ENCODE data around the gene KBTBD3. TPM values are rescaled to one million over a fixed set of nuclear protein-coding genes. Genes with fewer than 3 reads are reported as not detected.
"Not testable (repeated sequence)": the region's sequence is repeated elsewhere in the genome, so short reads cannot be mapped to it uniquely, and the experiment has no call there.

Gene KBTBD3
- total RNA-seq, 2 experiments from 2014 or later = 6.5 to 10.3 TPM

DNA sequence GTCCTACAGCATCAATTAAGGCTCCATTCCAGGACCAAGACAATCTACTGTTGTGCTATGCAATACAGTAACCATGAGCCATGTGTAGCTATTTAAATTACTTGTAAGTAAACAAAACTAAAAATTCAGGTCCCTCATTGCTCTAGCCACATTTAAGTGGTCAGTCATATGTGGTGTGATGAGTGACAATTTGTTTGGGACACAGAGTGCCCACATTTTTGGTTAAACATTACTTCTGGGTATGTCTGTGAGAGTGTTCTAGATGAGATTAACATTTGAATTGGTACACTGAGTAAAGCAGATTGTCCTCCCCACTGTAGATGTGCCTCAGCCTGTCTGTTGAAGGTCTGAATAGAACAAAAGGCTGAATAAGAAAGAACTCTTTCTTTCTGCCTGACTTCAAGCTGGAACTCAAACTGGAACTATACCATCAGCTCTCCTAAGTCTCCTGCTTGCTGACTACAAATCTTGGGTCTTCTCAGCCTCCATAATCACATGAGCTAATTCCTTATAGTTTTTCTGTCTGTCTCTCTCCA, 15.8 kb downstream of the KBTBD3 start:
- Histone ChIP-seq H3K4me3 (ENCODE audit: low read depth, low read length, poor library complexity, severe bottlenecking) (no peak overlapping the region), H3K4me2 (ENCODE audit: low read length) (no peak overlapping the region), H3K27ac (ENCODE audit: low read depth, low read length, poor library complexity, severe bottlenecking) (no peak overlapping the region), H2AFZ (ENCODE audit: low read length) (no peak overlapping the region), H3K9me2 (ENCODE audit: insufficient read depth, low read length) (no peaks in the 10 kb centered on the region), H3K4me1 (ENCODE audit: insufficient read depth, low read length, poor library complexity, severe bottlenecking) (no peaks in the 10 kb centered on the region), H3K79me2 (ENCODE audit: insufficient read depth, low read depth, low read length) (no peaks in the 10 kb centered on the region), H4K20me1 (ENCODE audit: insufficient read depth, low read length) (no peaks in the 10 kb centered on the region), H3K9me3 (ENCODE audit: low read length) (no peaks in the 10 kb centered on the region), H3K36me3 (ENCODE audit: insufficient read depth, low read length) (no peaks in the 10 kb centered on the region)
- intact Hi-C loops (cut with micrococcal nuclease; ENCODE audit: unreplicated experiment) = no loop called here
- ChIA-PET POLR2A (interaction anchor here (1.1 kb wide), 1 partner anchor 12 kb away, joined by 3 read pairs; no protein-coding TSS in a partner anchor), CTCF (ENCODE audit: unreplicated experiment) (no interaction called here)
- DNase-seq (ENCODE audit: low spot score) = no peak
- TF ChIP-seq EZH2phosphoT487 (IDR thresholded peaks at IDR 0.05; ENCODE audit: borderline replicate concordance, low read depth, low read length) = no peak
- TF ChIP-seq, protein P1, sequence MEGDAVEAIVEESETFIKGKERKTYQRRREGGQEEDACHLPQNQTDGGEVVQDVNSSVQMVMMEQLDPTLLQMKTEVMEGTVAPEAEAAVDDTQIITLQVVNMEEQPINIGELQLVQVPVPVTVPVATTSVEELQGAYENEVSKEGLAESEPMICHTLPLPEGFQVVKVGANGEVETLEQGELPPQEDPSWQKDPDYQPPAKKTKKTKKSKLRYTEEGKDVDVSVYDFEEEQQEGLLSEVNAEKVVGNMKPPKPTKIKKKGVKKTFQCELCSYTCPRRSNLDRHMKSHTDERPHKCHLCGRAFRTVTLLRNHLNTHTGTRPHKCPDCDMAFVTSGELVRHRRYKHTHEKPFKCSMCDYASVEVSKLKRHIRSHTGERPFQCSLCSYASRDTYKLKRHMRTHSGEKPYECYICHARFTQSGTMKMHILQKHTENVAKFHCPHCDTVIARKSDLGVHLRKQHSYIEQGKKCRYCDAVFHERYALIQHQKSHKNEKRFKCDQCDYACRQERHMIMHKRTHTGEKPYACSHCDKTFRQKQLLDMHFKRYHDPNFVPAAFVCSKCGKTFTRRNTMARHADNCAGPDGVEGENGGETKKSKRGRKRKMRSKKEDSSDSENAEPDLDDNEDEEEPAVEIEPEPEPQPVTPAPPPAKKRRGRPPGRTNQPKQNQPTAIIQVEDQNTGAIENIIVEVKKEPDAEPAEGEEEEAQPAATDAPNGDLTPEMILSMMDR (conservative IDR thresholded peaks at IDR 0.05; ENCODE audit: low read length) = no peak
- BruUV-seq (replicated peaks) = no TSS peak

DNA sequence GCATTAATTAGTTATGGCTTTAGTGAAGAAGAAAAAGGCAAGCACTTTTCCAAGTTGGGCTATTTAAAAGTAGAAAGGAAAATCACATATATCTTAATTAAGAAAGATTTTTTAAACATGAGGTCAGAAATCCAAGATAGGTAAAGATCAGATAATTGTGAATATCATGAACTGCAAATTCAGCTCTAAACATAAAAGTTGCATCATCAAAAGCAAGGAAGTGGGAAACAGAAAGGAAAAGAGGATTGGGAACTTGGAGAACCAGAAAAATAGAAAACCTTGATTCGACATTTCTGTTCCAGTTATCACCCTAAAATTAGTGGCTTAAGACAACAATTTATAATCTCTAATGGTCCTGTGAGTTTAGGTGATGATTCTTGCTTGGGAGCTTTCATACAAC, 17.5 kb downstream of the KBTBD3 start:
- Histone ChIP-seq H2AFZ (ENCODE audit: low read length) (no peak overlapping the region), H3K27ac (ENCODE audit: low read depth, low read length, poor library complexity, severe bottlenecking) (no peak overlapping the region), H3K9me3 (ENCODE audit: low read length) (no peaks in the 10 kb centered on the region), H3K4me3 (ENCODE audit: low read depth, low read length, poor library complexity, severe bottlenecking) (no peak overlapping the region), H3K4me1 (ENCODE audit: insufficient read depth, low read length, poor library complexity, severe bottlenecking) (no peaks in the 10 kb centered on the region), H3K9me2 (ENCODE audit: insufficient read depth, low read length) (no peaks in the 10 kb centered on the region), H3K4me2 (ENCODE audit: low read length) (no peak overlapping the region), H3K79me2 (ENCODE audit: insufficient read depth, low read depth, low read length) (no peaks in the 10 kb centered on the region), H3K36me3 (ENCODE audit: insufficient read depth, low read length) (no peaks in the 10 kb centered on the region), H4K20me1 (ENCODE audit: insufficient read depth, low read length) (no peaks in the 10 kb centered on the region)
- intact Hi-C loops (cut with micrococcal nuclease; ENCODE audit: unreplicated experiment) = no loop called here
- no peak for DNase-seq (ENCODE audit: low spot score)
- TF ChIP-seq EZH2phosphoT487 (IDR thresholded peaks at IDR 0.05; ENCODE audit: borderline replicate concordance, low read depth, low read length) = no peak
- TF ChIP-seq, protein P1 (conservative IDR thresholded peaks at IDR 0.05; ENCODE audit: low read length) = no peak
- no TSS peak for BruUV-seq (replicated peaks)
- CTCF ChIA-PET (ENCODE audit: unreplicated experiment) = no interaction called here
- POLR2A ChIA-PET = interaction anchor here (0.7 to 1.5 kb wide), 4 partner anchors 10 to 1112 kb away, joined by 3 to 5 read pairs (median 4); no protein-coding TSS in a partner anchor

DNA sequence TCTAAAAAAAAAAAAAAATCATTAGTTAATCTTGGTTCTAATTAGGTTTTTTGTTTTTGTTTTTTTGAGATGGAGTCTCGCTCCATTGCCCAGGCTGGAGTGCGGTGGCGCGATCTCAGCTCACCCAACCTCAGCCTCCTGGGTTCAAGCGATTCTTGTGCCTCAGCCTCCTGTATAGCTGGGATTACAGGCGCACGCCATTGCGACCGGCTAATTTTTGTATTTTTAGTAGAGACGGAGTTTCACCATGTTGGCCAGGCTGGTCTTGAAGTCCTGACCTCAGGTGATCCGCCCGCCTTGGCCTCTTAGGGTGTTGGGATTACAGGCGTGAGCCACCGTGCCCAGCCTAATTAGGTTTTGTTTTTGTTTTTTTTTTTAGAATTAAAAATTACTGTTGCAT, 18.8 kb downstream of the KBTBD3 start:
- H3K4me3 ChIP-seq (ENCODE audit: low read depth, low read length, poor library complexity, severe bottlenecking); H3K27ac ChIP-seq (ENCODE audit: low read depth, low read length, poor library complexity, severe bottlenecking); intact Hi-C loops (cut with micrococcal nuclease; ENCODE audit: unreplicated experiment); POLR2A ChIA-PET; H3K36me3 ChIP-seq (ENCODE audit: insufficient read depth, low read length); H3K9me3 ChIP-seq (ENCODE audit: low read length); H4K20me1 ChIP-seq (ENCODE audit: insufficient read depth, low read length); H2AFZ ChIP-seq (ENCODE audit: low read length); CTCF ChIA-PET (ENCODE audit: unreplicated experiment); DNase-seq (ENCODE audit: low spot score); H3K4me2 ChIP-seq (ENCODE audit: low read length); H3K9me2 ChIP-seq (ENCODE audit: insufficient read depth, low read length); BruUV-seq (replicated peaks); H3K79me2 ChIP-seq (ENCODE audit: insufficient read depth, low read depth, low read length); H3K4me1 ChIP-seq (ENCODE audit: insufficient read depth, low read length, poor library complexity, severe bottlenecking): not testable (repeated sequence)

Data from OCI-LY7 (cell line).